Measurements from ENCODE around the gene MEIOSIN.
A peak's percentile ranks its signal among the peaks of the same experiment; 100 is the strongest.

MEIOSIN gene

GRCh38 chr19:45765702-45766295 lies 32.6 kb downstream of the MEIOSIN start:
- no peak for DNase-seq

DNA sequence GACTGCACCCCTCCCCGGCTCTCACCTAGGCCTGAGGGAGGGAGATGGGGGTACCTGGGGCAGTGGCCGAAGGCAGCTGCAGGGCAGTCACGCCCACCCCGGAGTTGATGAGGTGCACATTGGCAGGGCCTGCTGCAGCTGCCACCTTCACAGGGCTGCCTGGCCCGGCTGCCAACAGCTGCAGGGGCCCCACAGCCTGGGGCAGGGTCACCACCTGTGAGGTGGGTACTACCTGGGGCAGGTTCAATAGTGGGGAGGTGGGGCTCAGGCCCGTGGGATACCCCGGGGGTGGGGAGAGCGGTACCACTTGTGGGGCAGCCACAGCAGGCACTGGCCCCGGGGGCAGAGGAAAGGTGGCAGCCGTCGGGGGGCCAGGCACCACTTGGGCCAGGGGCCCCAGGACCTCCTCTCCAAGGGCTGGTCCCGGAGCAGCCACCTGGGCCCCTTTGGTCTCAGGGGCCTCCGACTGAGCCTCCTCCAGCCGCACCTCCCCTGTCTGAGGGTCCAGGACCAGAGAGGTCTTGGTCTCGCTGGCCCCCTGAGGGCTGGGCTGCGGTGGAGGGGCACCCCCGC lies 33.1 kb downstream of the MEIOSIN start:
- DNase-seq, result no peak

DNA sequence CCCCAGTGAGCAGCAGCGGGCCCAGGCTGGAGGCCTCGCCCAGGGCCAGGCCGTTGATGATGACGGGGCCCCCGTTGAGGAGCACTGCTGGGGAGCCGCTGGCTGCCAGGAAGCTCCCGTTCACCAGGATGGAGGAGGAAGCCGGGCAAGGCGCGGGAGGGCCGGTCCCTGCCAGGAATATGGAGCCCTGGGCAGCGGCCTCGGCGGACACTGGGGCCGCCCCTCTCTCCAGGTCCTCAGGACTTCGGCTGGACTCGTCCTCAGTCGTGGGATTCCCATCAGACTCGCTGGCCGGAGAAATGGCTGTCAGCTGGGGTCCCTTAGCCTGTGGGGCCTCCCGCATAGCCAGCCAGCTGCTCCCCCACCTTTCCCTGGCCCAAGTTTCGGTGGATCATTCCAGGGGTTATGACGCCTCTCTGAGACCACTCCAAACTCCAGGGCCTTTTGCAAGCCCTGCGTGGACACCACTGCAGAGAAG lies 33.7 kb downstream of the MEIOSIN start:
- no peak for DNase-seq

DNA sequence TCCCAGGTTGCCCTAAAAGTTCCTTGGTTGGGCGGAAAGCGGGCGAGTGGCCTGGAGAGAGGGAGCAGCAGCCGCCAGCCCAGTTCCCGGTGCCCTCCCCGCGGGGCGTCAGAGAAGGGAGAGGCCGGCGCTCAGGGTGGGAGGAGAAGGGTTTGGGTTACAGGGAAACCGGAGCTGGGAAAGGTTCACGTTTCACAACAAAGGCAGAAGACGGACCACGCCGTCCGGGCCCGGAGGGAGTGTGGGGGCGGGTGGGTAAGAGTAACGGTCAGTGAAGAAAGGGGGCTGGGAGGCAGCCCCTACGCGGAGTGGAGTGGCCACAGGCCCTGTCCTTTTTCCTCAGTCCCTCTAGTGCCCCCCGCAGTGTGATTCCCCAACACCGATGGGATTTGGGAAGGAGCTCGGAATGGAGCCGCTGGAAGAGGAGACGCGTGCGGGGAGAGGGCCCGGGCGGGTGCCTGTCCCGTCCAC lies 34.2 kb downstream of the MEIOSIN start:
- DNase-seq, result no peak

DNA sequence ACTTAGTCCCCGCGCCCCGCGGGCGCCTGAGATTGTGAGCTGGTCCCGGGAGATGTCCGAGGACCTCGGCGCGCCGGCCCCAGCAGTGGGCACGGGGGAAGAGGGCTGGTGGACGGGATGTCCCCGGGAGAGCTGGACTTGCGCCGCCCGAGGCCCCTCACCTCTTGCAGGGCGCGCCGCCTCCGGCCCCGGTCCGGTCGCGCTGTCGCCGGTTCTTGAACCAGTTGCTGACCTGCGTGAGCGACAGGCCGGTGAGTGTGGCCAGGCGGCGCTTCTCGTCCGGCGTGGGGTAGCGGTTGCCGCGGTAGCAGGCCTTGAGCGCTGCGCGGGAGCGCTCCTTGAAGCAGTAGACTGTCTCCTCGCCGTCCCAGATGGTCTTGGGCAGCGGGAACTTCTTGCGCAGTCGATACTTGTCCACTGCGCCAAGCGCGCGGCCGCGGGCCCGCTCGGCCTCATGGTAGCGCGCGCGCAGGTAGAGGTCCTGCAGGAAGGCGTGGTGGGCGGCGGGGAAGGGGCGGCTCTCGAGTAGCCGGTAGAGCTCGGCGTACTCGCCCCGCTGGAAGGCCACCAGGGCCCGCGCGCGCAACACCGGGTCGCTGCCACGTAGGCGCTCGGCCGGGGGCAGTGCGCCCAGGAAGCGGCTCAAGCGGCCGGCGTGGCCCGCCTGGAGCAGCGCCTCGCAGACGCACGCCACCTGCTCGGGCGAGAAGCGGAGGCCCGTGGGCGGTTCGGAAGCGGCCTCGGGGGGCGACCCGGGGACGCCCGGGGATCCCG lies 34.8 kb downstream of the MEIOSIN start:
- DNase-seq, result no peak

- DNase-seq, result peak; percentile 57
These were observed 35.4 kb downstream of the MEIOSIN start for GRCh38 chr19:45768655-45768983.

- peak; percentile 95 for DNase-seq
These were observed 35.9 kb downstream of the MEIOSIN start, which contains the start of gene SIX5 for GRCh38 chr19:45768984-45769782. Gene SIX5, minus strand, starts transcription at chr19:45769252. Its CDS starts 408 bp downstream, at chr19:45768844.

DNA sequence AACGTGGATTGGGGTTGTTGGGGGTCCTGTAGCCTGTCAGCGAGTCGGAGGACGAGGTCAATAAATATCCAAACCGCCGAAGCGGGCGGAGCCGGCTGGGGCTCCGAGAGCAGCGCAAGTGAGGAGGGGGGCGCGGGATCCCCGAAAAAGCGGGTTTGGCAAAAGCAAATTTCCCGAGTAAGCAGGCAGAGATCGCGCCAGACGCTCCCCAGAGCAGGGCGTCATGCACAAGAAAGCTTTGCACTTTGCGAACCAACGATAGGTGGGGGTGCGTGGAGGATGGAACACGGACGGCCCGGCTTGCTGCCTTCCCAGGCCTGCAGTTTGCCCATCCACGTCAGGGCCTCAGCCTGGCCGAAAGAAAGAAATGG lies 36.6 kb downstream of the MEIOSIN start:
- no peak for DNase-seq

GRCh38 chr19:45770192-45771101 lies 37.2 kb downstream of the MEIOSIN start:
- peak; percentile 94 for DNase-seq

DNA sequence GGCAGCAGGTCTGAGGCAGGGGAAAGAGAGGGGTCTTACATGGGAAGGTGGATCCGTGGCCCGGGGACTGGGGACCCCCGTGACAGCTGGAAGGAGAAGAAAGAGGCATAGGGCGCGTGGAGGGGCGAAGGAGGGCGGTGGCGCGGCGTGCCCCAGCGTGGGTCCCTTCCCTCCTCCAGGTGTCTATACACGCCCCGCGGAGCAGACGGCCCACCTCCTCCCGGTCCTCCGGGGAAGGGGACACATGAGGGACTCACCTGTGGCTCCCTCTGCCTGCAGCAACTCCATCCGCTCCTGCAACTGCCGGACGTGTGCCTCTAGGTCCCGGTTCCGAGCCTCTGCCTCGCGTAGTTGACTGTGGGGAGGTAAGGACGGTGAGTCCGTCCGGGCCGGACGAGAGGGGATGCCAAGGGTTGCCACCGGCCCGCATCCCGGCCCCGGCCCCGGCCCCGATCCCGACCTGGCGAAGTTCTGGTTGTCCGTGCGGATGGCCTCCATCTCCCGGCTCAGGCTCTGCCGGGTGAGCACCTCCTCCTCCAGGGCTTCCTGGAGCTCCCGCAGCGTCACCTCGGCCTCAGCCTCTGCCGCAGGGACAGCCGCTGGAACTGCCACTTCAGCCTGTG lies 38.2 kb downstream of the MEIOSIN start:
- DNase-seq, result no peak

DNA sequence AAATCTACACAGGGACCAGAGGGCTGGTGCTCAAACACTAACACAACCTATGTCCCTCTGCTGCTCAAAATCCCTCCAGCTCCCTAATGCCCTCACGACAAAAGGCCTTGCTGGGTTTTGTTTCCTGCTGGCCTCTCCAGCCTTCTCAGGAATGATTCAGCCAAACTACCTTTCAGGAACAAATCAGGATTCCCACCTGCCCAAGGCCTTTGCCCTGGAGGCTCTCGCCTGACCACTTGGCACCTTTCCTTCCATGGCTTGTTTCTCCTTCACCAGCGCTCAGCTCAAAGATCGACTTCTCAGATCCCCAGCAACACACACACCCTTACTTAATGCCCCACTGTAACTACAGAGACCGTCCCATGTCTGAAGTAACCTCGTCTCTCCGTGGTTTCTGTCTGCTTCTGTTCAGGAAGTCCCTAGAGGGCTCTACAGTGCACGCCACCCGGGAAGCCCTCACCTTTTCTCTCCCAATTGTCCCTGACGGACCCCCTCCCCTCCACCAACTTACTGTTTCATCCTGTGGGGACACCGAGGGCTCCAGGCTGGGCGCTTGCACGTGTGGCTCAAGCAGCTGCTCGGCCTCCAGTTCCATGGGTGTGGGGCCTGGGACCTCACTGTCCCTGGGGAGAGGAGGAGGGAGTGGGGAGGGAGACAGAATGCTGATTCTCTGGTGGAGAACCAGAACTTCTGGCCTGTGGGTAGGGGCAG lies 39.0 kb downstream of the MEIOSIN start:
- DNase-seq, result no peak

GRCh38 chr19:45772912-45773311 lies 39.7 kb downstream of the MEIOSIN start:
- no peak for DNase-seq

DNA sequence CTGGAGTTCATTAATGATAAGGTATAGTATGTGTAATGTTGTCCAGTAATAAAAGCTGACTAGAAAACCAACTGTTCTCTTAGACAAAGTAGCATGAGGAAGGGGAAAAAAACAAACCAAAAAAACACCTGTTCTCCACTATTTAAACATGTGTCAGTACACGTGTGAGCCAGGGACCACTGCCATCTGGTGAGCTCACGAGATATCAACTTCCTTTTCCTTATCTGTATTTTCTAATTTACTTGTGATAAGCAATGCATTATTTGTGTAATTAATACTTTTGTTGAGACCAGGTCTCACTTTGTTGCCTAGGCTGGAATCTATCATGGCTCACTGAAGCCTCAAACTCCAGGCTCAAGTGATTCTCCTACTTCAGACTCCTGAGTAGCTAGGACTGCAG lies 40.1 kb downstream of the MEIOSIN start:
- no peak for DNase-seq

GRCh38 chr19:45774765-45775164 lies 41.5 kb downstream of the MEIOSIN start:
- no peak for DNase-seq

DNA sequence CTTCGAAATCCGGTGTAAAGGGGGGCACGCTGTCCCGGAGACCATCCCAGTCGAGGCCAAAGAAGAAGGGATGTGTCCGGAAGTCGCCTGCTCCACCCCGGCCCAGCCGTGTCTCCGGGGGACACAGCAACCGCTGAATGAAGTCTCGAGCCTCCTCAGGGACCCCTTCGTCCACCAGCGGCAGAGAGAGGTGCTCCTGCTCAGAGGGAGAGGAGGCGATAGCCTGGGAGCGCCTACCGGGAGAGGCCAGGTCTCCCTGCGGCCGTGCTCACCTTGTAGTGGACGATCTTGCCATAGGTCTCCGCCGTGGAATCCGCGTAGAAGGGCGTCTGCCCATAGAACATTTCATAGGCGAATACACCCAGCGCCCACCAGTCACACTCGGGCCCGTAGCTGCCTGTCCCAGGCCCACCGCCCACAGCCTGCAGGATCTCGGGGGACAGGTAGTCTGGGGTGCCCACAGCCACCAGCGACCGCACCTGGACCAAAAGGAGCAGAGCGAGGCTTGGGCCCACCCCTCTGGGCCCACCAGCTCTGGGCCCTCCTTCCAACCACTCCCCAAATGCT lies 44.2 kb downstream of the MEIOSIN start:
- DNase-seq, result no peak

GRCh38 chr19:45778010-45778661 lies 44.9 kb downstream of the MEIOSIN start:
- no peak for DNase-seq

DNA sequence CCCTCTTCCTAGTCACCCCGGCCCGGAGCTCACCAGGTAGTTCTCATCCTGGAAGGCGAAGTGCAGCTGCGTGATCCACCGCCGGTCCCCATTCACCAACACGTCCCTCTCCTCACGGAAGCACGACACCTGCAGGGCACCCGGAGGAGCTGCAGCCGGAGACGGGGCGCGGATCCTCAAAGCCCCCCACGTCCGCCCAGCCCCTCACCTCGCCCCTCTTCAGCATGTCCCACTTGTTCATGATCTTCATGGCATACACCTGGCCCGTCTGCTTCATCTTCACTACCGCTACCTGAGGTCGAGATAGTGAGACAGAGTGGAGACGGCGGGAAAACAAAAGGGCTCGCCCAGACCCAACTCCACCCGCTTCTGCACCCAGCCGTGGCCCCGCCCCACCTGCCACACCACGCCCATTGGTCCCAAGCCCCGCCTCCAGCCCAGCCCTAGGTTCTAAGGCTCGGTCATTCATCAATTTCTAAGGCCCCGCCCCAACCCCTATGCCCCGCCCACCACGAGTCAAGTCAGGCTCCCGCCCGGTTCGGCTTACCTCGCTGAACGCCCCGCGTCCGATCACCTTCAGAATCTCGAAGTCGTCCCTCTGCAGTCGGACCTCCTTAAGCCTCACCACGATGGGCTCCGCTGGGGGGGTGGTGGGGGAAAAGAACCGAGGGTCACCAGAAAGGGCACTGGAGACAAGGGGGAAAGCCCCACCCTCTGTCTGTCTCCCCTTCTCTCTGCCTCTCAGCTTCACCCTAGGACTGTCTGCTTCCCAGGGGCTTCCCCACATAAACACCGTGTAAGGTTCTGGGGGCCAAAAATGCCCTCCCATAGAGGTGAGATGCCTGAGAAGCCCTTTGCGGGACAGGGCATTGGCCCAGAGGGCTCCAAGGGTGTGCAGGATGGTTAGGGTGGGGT lies 46.2 kb downstream of the MEIOSIN start:
- DNase-seq, result peak; percentile 79

DNA sequence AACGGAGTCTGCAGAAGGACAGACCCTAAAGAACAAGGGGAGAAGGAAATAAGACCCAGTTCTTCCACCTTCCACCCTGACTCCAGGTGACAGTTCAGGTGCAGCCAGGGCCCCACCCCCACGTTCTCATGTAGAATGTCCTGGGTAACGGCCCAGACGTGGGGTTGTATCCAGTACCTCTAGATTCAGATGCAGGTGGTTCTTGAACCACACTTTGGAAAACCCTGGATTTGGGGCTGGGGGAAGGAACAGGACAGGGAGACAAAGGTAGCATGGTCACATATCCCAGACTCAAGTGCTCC lies 46.9 kb downstream of the MEIOSIN start:
- no peak for DNase-seq

All from CD4-positive, alpha-beta T cell treated with Interleukin-17A for 4 hours (primary cell).